Fibroblast of lung (primary cell): ENCODE measurements around the gene SNAPIN. TPM values are rescaled to one million over a fixed set of nuclear protein-coding genes. Genes with fewer than 3 reads are reported as not detected.

Experiments used
- DNase-seq, 2 donors: peaks; one replicate each; pipeline versions ENCODE4 v3.0.0 to v3.0.0-alpha.2; 2010; ENCODE audit warnings: low read depth in 2 of 2
- H2AFZ ChIP-seq: 2 replicates; pipeline ENCODE4 v1.5.1; 2012; ENCODE audit warnings: low read length, control low read depth, inconsistent platforms
- H3K27ac ChIP-seq: 2 replicates; pipeline ENCODE4 v1.5.1; 2011; ENCODE audit warnings: low read length, control low read depth; ENCODE audit not compliant: insufficient read depth
- H3K27me3 ChIP-seq: 2 replicates; pipeline ENCODE4 v1.5.1; 2011; ENCODE audit warnings: mild to moderate bottlenecking, low read length; ENCODE audit not compliant: control insufficient read depth, insufficient read depth
- H3K36me3 ChIP-seq: 2 replicates; pipeline ENCODE4 v1.5.1; 2011; ENCODE audit warnings: low read length; ENCODE audit not compliant: control insufficient read depth, insufficient read depth
- H3K4me1 ChIP-seq: 2 replicates; pipeline ENCODE4 v1.5.1; 2011; ENCODE audit warnings: low read length; ENCODE audit not compliant: control insufficient read depth, insufficient read depth; ENCODE audit errors: extremely low read depth
- H3K4me2 ChIP-seq: 2 replicates; pipeline ENCODE4 v1.5.1; 2011; ENCODE audit warnings: low read length, control low read depth; ENCODE audit not compliant: insufficient read depth; ENCODE audit errors: extremely low read depth
- H3K4me3 ChIP-seq, 4 experiments: fragments of 200-600 bp in 1 of 4; sonication (generic) in 1 of 4; replicated peaks in 1 of 4; 2 replicates each; pipeline ENCODE4 v1.5.1; 2011 to 2016; ENCODE audit warnings: low read length in 4 of 4, low read depth in 3 of 4, mild to moderate bottlenecking in 3 of 4, control low read depth in 2 of 4, inconsistent platforms in 1 of 4, mixed read lengths in 1 of 4; ENCODE audit not compliant: insufficient read depth in 1 of 4; ENCODE audit errors: control extremely low read depth in 1 of 4
- H3K79me2 ChIP-seq: 2 replicates; pipeline ENCODE4 v1.5.1; 2012; ENCODE audit warnings: mild to moderate bottlenecking, low read length, inconsistent platforms; ENCODE audit not compliant: control insufficient read depth, insufficient read depth
- H3K9ac ChIP-seq: 2 replicates; pipeline ENCODE4 v1.5.1; 2011; ENCODE audit warnings: mild to moderate bottlenecking, low read length, control low read depth; ENCODE audit not compliant: insufficient read depth
- H3K9me3 ChIP-seq: 2 replicates; pipeline ENCODE4 v1.5.1; 2012; ENCODE audit warnings: low read depth, low read length; ENCODE audit not compliant: control insufficient read depth, insufficient read depth
- H4K20me1 ChIP-seq: 2 replicates; pipeline ENCODE4 v1.5.1; 2011; ENCODE audit warnings: low read length; ENCODE audit not compliant: control insufficient read depth, insufficient read depth; ENCODE audit errors: extremely low read depth
- CTCF ChIP-seq, 2 donors: IDR thresholded peaks in 1 of 2; conservative IDR thresholded peaks in 1 of 2; 1 replicate in 1 of 2; 2 replicates in 1 of 2; pipeline ENCODE4 v1.5.1; 2011 to 2012; ENCODE audit warnings: low read length in 2 of 2, control low read depth in 1 of 2, inconsistent platforms in 1 of 2, low read depth in 1 of 2, mild to moderate bottlenecking in 1 of 2
- EZH2 ChIP-seq: IDR thresholded peaks from 2 replicates; pipeline ENCODE4 v1.5.1; 2012; ENCODE audit warnings: low read length, control low read depth, mild to moderate bottlenecking; ENCODE audit errors: missing control alignments
- polyA plus RNA-seq, 2 donors: library from polyadenylated mRNA; depleted of rRNA in 1 of 2; stranded (reverse) in 1 of 2; unstranded in 1 of 2; fragments of >200 nt; gene quantifications; 2 replicates each; pipeline ENCODE4 v1.2.1, GENCODE V29; 2011 to 2012; ENCODE audit warnings: missing spikeins in 1 of 2
- total RNA-seq: library from RNA; depleted of rRNA; stranded (reverse); fragments of >200 nt; gene quantifications from 2 replicates; pipeline ENCODE4 v1.2.1, GENCODE V29; 2014

SNAPIN gene
- total and polyA plus RNA-seq, 2 donors (not counting 1 experiment from before 2014, with no cell fraction given), result 56.8 to 76.5 TPM

DNA sequence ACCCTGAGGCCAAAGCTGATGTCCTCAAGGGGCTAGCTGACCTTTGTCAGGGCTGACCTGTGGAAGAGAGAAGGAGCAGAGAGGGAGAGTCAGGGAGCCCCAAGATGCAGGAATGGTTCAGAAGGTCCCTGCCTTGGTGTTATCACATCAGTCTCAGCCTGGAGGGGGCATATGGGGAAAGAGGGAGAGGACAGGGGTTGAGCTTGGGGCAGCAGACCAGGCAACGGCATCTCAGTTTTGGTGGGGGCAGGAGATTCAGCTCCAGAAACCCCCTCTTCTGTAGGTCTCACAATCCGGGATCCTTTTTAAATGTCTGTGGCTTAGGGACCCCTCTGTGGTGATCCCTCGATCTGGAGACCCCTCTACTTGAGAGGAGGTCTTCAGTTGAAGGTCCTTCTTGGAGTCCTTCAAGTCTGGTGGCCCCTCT is 32.0 kb upstream of the SNAPIN start:
- TF ChIP-seq EZH2 (no peak), CTCF (conservative IDR thresholded peaks at IDR 0.05 in 1 of 2, IDR thresholded peaks at IDR 0.05 in 1 of 2; ENCODE audit: low read depth in 1 of 2, low read length in 2 of 2) (no peak)
- H4K20me1 ChIP-seq, result no peaks in the 10 kb centered on the region
- no peaks in the 10 kb centered on the region for H3K27me3 ChIP-seq
- peaks cover 2% of the 10 kb centered on the region for H3K4me1 ChIP-seq
- H3K9me3 ChIP-seq, result no peaks in the 10 kb centered on the region
- H3K4me2 ChIP-seq, result peak overlapping the region; percentile 75
- peaks cover 3% of the 10 kb centered on the region for H3K36me3 ChIP-seq
- no peak overlapping the region for H2AFZ ChIP-seq
- H3K79me2 ChIP-seq, result peaks cover 18% of the 10 kb centered on the region
- peak overlapping the region; percentile 84 for H3K9ac ChIP-seq
- H3K27ac ChIP-seq, result peak overlapping the region; percentile 95
- DNase-seq, result no peak
- peak overlapping the region; percentile 72 to 89 (median 78) for H3K4me3 ChIP-seq

GRCh38 chr1:153626904-153627714 is 31.4 kb upstream of the SNAPIN start, which contains the start of gene S100A13:
S100A13 (minus strand) TSS chr1:153627505; CDS start chr1:153626472, 1,033 bp downstream.
- H3K4me2 ChIP-seq, result peak within 1 kb of the TSS; percentile 75
- H3K27ac ChIP-seq, result peak within 1 kb of the TSS; percentile 95
- H4K20me1 ChIP-seq, result no peaks in the 10 kb centered on the region
- peak within 1 kb of the TSS; percentile 15 for H2AFZ ChIP-seq
- peak within 1 kb of the TSS; percentile 72 to 89 (median 78) for H3K4me3 ChIP-seq
- peak; percentile 94 to 96 for DNase-seq
- peaks cover 2% of the 10 kb centered on the region for H3K4me1 ChIP-seq
- H3K27me3 ChIP-seq, result no peaks in the 10 kb centered on the region
- peaks cover 3% of the 10 kb centered on the region for H3K36me3 ChIP-seq
- no peaks in the 10 kb centered on the region for H3K9me3 ChIP-seq
- peaks cover 18% of the 10 kb centered on the region for H3K79me2 ChIP-seq
- TF ChIP-seq EZH2 (no peak), CTCF (conservative IDR thresholded peaks at IDR 0.05 in 1 of 2, IDR thresholded peaks at IDR 0.05 in 1 of 2; ENCODE audit: low read depth in 1 of 2, low read length in 2 of 2) (peak in 1 of 2 donors; percentile 47)
- H3K9ac ChIP-seq, result peak within 1 kb of the TSS; percentile 84

- Histone ChIP-seq H3K9ac (peak within 1 kb of the TSS; percentile 84), H2AFZ (no peak within 1 kb of the TSS), H3K4me3 (peak within 1 kb of the TSS; percentile 72 to 89 (median 78)), H3K4me2 (peak within 1 kb of the TSS; percentile 75), H3K4me1 (peaks cover 2% of the 10 kb centered on the region), H4K20me1 (no peaks in the 10 kb centered on the region), H3K27me3 (no peaks in the 10 kb centered on the region), H3K36me3 (peaks cover 3% of the 10 kb centered on the region), H3K27ac (peak within 1 kb of the TSS; percentile 95), H3K79me2 (peaks cover 18% of the 10 kb centered on the region), H3K9me3 (no peaks in the 10 kb centered on the region)
- TF ChIP-seq EZH2 (no peak), CTCF (conservative IDR thresholded peaks at IDR 0.05 in 1 of 2, IDR thresholded peaks at IDR 0.05 in 1 of 2; ENCODE audit: low read depth in 1 of 2, low read length in 2 of 2) (peak in 1 of 2 donors; percentile 64)
- no peak for DNase-seq
Measured at GRCh38 chr1:153627715-153628626, 30.5 kb upstream of the SNAPIN start, which contains the start of gene S100A1. S100A1 (plus strand) TSS chr1:153628434; CDS start chr1:153630522, 2,088 bp downstream.
